ENCODE data around the gene PLA2G15. TPM values are rescaled to one million over a fixed set of nuclear protein-coding genes. Genes with fewer than 3 reads are reported as not detected.

PLA2G15 gene
- total and polyA plus RNA-seq, 2 donors (not counting 1 experiment from before 2014, with no cell fraction given) = 6.1 to 12.5 TPM

DNA sequence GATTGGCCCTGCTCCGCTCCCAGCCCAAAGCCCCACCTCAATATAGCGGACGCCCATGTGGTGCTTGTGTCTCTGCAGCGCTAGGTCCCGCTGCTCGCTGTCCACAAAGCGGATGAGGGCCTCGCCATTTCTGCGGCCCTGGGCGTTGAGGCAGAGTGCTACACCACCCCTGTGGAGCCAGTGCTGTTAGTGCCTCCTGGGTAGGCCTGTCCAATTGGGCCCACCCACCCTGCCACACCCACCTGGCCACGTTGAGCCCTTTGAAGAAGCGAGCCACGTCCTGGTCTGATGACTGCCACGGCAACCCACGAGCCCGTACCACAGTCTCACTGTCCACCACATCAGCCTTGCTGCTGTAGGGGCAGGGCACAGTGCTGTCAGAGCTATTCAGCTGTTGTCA lies 12.8 kb upstream of the PLA2G15 start:
- no peak overlapping the region for H3K4me3 ChIP-seq (ENCODE audit: control extremely low read depth in 1 of 5, extremely low read depth in 1 of 5, insufficient read depth in 1 of 5, low read depth in 2 of 5, low read length in 4 of 5)
- Mint-ChIP-seq H3K27ac (peak overlapping the region; percentile 41), H3K4me1 (peaks cover 41% of the 10 kb centered on the region), H3K27me3 (no peaks in the 10 kb centered on the region), H3K9me3 (ENCODE audit: insufficient read depth) (no peaks in the 10 kb centered on the region), H3K4me3 (no peak overlapping the region)
- no peak for DNase-seq
- no peak overlapping the region for H3K4me2 ChIP-seq (replicated peaks; ENCODE audit: low read depth, low read length, poor library complexity, severe bottlenecking)
- peaks cover 16% of the 10 kb centered on the region for H3K79me2 ChIP-seq (ENCODE audit: control insufficient read depth, insufficient read depth, low read length)
- peaks cover 32% of the 10 kb centered on the region for H4K20me1 ChIP-seq (ENCODE audit: control insufficient read depth, insufficient read depth, low read length, poor library complexity, severe bottlenecking)
- TF ChIP-seq EZH2 (IDR thresholded peaks at IDR 0.05; ENCODE audit: borderline replicate concordance, insufficient read depth, low read depth, low read length, poor library complexity, severe bottlenecking) = no peak
- TF ChIP-seq, protein P1, sequence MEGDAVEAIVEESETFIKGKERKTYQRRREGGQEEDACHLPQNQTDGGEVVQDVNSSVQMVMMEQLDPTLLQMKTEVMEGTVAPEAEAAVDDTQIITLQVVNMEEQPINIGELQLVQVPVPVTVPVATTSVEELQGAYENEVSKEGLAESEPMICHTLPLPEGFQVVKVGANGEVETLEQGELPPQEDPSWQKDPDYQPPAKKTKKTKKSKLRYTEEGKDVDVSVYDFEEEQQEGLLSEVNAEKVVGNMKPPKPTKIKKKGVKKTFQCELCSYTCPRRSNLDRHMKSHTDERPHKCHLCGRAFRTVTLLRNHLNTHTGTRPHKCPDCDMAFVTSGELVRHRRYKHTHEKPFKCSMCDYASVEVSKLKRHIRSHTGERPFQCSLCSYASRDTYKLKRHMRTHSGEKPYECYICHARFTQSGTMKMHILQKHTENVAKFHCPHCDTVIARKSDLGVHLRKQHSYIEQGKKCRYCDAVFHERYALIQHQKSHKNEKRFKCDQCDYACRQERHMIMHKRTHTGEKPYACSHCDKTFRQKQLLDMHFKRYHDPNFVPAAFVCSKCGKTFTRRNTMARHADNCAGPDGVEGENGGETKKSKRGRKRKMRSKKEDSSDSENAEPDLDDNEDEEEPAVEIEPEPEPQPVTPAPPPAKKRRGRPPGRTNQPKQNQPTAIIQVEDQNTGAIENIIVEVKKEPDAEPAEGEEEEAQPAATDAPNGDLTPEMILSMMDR (IDR thresholded peaks at IDR 0.05) = no peak
- no peak overlapping the region for H3K9ac ChIP-seq (ENCODE audit: low read length)
- H3K4me1 ChIP-seq (ENCODE audit: control insufficient read depth in 2 of 2, insufficient read depth in 2 of 2, low read length in 2 of 2) = peaks cover 25 to 30% of the 10 kb centered on the region in 2 donors
- no peaks in the 10 kb centered on the region for H3K27me3 ChIP-seq (replicated peaks in 1 of 4; ENCODE audit: control extremely low read depth in 1 of 4, control insufficient read depth in 3 of 4, insufficient read depth in 4 of 4, low read length in 3 of 4)
- no peaks in the 10 kb centered on the region for H3K9me3 ChIP-seq (ENCODE audit: control extremely low read depth in 1 of 3, control insufficient read depth in 2 of 3, insufficient read depth in 1 of 3, low read length in 2 of 3)
- no peak overlapping the region for H3K27ac ChIP-seq (ENCODE audit: low read length in 2 of 2)
- peaks cover 12 to 16% of the 10 kb centered on the region in 2 experiments for H3K36me3 ChIP-seq (replicated peaks in 1 of 2; ENCODE audit: control extremely low read depth in 1 of 2, control insufficient read depth in 1 of 2, extremely low read depth in 1 of 2, insufficient read depth in 2 of 2, low read length in 1 of 2)
- CTCF ChIA-PET = no interaction called here
- no peak for ATAC-seq (ENCODE audit: low read depth)
- H2AFZ ChIP-seq (ENCODE audit: insufficient read depth, low read depth, low read length, poor library complexity, severe bottlenecking) = no peak overlapping the region
- 94% methylated on average over 16 of the region's 16 CpGs for WGBS (ENCODE audit: insufficient coverage)
- POLR2A ChIA-PET = interaction anchor here (0.6 kb wide), 1 partner anchor 432 kb away, joined by 5 read pairs; no protein-coding TSS in a partner anchor
- intact Hi-C loops (cut with micrococcal nuclease) = no loop called here

DNA sequence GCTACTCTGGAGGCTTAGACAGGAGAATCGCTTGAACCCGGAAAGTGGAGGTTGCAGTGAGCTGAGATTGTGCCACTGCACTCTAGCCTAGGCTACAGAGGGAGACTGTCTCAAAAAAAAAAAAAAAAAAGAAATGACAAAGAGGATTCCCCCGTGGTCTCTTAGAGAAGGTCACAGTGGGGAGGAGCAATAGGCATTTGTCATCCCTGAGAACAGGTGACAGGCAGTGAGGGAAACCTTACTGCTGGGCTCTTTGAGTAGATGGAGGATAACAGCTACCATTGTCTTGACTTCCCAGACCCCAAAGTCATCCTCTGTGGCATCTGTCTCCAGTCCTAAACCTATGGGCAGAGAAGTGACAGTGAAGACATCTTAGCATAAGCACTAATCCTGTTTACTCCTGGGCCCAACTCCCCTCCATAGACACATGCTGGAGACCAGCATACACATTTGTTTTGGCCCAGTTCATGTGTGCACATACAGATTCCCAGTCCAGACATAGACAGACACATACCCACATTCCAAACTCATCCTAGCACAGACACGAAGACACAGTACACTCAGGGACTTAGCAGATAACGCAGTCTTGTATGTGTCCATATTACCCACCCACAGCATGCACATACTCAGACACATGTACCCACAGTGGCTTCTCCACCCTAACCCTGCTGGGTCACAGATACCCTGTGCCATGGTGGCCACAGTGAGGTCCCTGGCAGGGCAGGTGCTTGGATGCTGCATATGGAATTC lies 11.9 kb upstream of the PLA2G15 start:
- peaks cover 39% of the 10 kb centered on the region for H3K4me1 Mint-ChIP-seq
- Histone ChIP-seq H3K27me3 (replicated peaks in 1 of 4; ENCODE audit: control extremely low read depth in 1 of 4, control insufficient read depth in 3 of 4, insufficient read depth in 4 of 4, low read length in 3 of 4) (no peaks in the 10 kb centered on the region), H3K4me2 (replicated peaks; ENCODE audit: low read depth, low read length, poor library complexity, severe bottlenecking) (no peak overlapping the region), H3K27ac (ENCODE audit: low read length in 2 of 2) (no peak overlapping the region), H3K4me1 (ENCODE audit: control insufficient read depth in 2 of 2, insufficient read depth in 2 of 2, low read length in 2 of 2) (peaks cover 16 to 27% of the 10 kb centered on the region in 2 donors), H3K9ac (ENCODE audit: low read length) (no peak overlapping the region), H3K4me3 (ENCODE audit: control extremely low read depth in 1 of 5, extremely low read depth in 1 of 5, insufficient read depth in 1 of 5, low read depth in 2 of 5, low read length in 4 of 5) (no peak overlapping the region), H4K20me1 (ENCODE audit: control insufficient read depth, insufficient read depth, low read length, poor library complexity, severe bottlenecking) (peaks cover 26% of the 10 kb centered on the region), H3K79me2 (ENCODE audit: control insufficient read depth, insufficient read depth, low read length) (peaks cover 16% of the 10 kb centered on the region), H3K36me3 (replicated peaks in 1 of 2; ENCODE audit: control extremely low read depth in 1 of 2, control insufficient read depth in 1 of 2, extremely low read depth in 1 of 2, insufficient read depth in 2 of 2, low read length in 1 of 2) (peaks cover 9 to 14% of the 10 kb centered on the region in 2 experiments), H2AFZ (ENCODE audit: insufficient read depth, low read depth, low read length, poor library complexity, severe bottlenecking) (no peak overlapping the region), H3K9me3 (ENCODE audit: control extremely low read depth in 1 of 3, control insufficient read depth in 2 of 3, insufficient read depth in 1 of 3, low read length in 2 of 3) (peaks cover 0 to 3% (median 0%) of the 10 kb centered on the region in 3 donors)
- peak overlapping the region; percentile 38 for H3K27ac Mint-ChIP-seq
- H3K9me3 Mint-ChIP-seq (ENCODE audit: insufficient read depth) = no peaks in the 10 kb centered on the region
- peak; percentile 28 for DNase-seq
- TF ChIP-seq, protein P1 (IDR thresholded peaks at IDR 0.05) = no peak
- no peak for TF ChIP-seq EZH2 (IDR thresholded peaks at IDR 0.05; ENCODE audit: borderline replicate concordance, insufficient read depth, low read depth, low read length, poor library complexity, severe bottlenecking)
- H3K27me3 Mint-ChIP-seq = no peaks in the 10 kb centered on the region
- intact Hi-C loops (cut with micrococcal nuclease) = no loop called here
- 100% methylated on average over 2 of the region's 5 CpGs for WGBS (ENCODE audit: insufficient coverage)
- ChIA-PET CTCF (interaction anchor here (0.7 to 1.6 kb wide), 2 partner anchors 95 to 349 kb away, joined by 3 to 4 read pairs; no protein-coding TSS in a partner anchor), POLR2A (interaction anchor here (0.6 to 0.7 kb wide), 2 partner anchors 90 to 433 kb away, joined by 5 read pairs; no protein-coding TSS in a partner anchor)
- no peak for ATAC-seq (ENCODE audit: low read depth)
- H3K4me3 Mint-ChIP-seq = no peak overlapping the region

Measured in B cell (primary cell).